GM12878 (cell line): Measurements from ENCODE around the gene JOSD2.
A peak's percentile ranks its signal among the peaks of the same experiment; 100 is the strongest.

Experiments used
- POLR2AphosphoS5 ChIP-seq: IDR thresholded peaks from 2 replicates; pipeline ENCODE4 v1.6.1; 2011; ENCODE audit warnings: mild to moderate bottlenecking, low read length, inconsistent platforms
- SMC3 ChIP-seq: IDR thresholded peaks from 2 replicates; pipeline ENCODE4 v1.6.1; 2011; ENCODE audit warnings: low read length, improper control_type of control experiment, borderline replicate concordance

- peak; percentile 20; the same call in 1 of the 2 replicates for TF ChIP-seq SMC3
- no peak for TF ChIP-seq POLR2AphosphoS5
These were observed 45.5 kb upstream of the JOSD2 start for GRCh38 chr19:50556282-50557008.
